Measurements from ENCODE around the gene RPS18.

DNA sequence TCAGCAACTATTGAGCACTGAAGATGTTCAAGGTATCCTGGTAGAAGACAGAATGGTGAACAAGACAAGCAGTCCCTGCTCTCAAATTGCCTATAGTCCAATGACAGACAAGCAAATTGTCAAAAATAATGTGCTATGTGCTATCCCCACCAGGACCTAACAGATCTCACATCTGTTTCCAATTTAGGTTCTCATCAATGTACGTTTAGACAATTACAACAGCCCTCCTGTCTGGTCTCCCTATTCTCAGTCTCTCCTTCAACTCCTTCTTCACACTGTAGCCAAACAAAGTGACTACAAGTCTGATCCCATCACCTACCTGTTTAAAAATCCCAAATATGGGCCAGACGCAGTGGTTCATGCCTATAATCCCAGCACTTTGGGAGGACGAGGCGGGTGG lies 34.5 kb downstream of the RPS18 start:
- TF ChIP-seq, protein P1, sequence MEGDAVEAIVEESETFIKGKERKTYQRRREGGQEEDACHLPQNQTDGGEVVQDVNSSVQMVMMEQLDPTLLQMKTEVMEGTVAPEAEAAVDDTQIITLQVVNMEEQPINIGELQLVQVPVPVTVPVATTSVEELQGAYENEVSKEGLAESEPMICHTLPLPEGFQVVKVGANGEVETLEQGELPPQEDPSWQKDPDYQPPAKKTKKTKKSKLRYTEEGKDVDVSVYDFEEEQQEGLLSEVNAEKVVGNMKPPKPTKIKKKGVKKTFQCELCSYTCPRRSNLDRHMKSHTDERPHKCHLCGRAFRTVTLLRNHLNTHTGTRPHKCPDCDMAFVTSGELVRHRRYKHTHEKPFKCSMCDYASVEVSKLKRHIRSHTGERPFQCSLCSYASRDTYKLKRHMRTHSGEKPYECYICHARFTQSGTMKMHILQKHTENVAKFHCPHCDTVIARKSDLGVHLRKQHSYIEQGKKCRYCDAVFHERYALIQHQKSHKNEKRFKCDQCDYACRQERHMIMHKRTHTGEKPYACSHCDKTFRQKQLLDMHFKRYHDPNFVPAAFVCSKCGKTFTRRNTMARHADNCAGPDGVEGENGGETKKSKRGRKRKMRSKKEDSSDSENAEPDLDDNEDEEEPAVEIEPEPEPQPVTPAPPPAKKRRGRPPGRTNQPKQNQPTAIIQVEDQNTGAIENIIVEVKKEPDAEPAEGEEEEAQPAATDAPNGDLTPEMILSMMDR (IDR thresholded peaks at IDR 0.05) = no peak
- no peak for TF ChIP-seq POLR2A (IDR thresholded peaks at IDR 0.05)
